HepG2 (cell line): ENCODE results near the gene NOC4L. TPM values are rescaled to one million over a fixed set of nuclear protein-coding genes. Genes with fewer than 3 reads are reported as not detected.

ENCODE experiments used
- ATAC-seq: fragments of 200-7000 bp; cut with Tn5 transposase; 3 replicates; pipeline ENCODE4 v1.9.1; 2020; ENCODE audit warnings: mild to moderate bottlenecking, moderate library complexity
- BruUV-seq: library from RNA; stranded (reverse); fragments of 400-500 nt; replicated peaks from 2 replicates; lab custom pipeline; 2021; lab: Mats Ljungman, UMichigan
- CTCF ChIA-PET: fragments of 300-600 bp; formaldehyde crosslinking; extraction: SDS; loops from one replicate; lab custom pipeline; 2021; ENCODE audit warnings: low total read pairs, inconsistent platforms, low intra/inter-chr PET ratio; lab: Yijun Ruan, JAX
- POLR2A ChIA-PET: fragments of 350-600 bp; sonication (Branson Sonifier 250); formaldehyde crosslinking; loops from one replicate; lab custom pipeline; 2020; ENCODE audit warnings: antibody characterized with exemption, inconsistent platforms; lab: Yijun Ruan, JAX
- DNase-seq: peaks from one replicate; pipeline ENCODE4 v3.0.0-alpha.2; 2015; ENCODE audit warnings: low spot score
- FAIRE-seq: peaks from 3 replicates; lab custom pipeline; 2011; peaks lifted over from hg19 to GRCh38; lab: Jason Lieb, UNC
- H2AFZ ChIP-seq: one replicate; pipeline ENCODE4 v1.6.1; 2011; ENCODE audit warnings: low read length, inconsistent platforms
- H3K27ac ChIP-seq: fragments of 300-600 bp; 3 replicates; pipeline ENCODE4 v1.8.0; 2011; ENCODE audit warnings: mixed run types, mild to moderate bottlenecking, mixed read lengths, low read length, inconsistent platforms; ENCODE audit not compliant: insufficient read depth; ENCODE audit errors: extremely low read length
- H3K27me3 ChIP-seq, 2 experiments: fragments of 200-600 bp in 1 of 2; 2 replicates in 1 of 2; 3 replicates in 1 of 2; pipeline versions ENCODE4 v1.6.0 to v1.8.0; 2011; ENCODE audit warnings: low read length in 2 of 2, mild to moderate bottlenecking in 2 of 2, moderate library complexity in 2 of 2, inconsistent platforms in 1 of 2; ENCODE audit not compliant: insufficient read depth in 2 of 2, control insufficient read depth in 1 of 2
- H3K36me3 ChIP-seq, 2 experiments: fragments of 200-600 bp in 1 of 2; replicated peaks in 1 of 2; 2 replicates in 1 of 2; 3 replicates in 1 of 2; pipeline versions ENCODE4 v1.5.1 to v1.8.0; 2011; ENCODE audit warnings: low read length in 2 of 2, inconsistent platforms in 1 of 2; ENCODE audit not compliant: insufficient read depth in 2 of 2, control insufficient read depth in 1 of 2
- H3K4me1 ChIP-seq: 2 replicates; pipeline ENCODE4 v1.5.1; 2012; ENCODE audit warnings: low read length, inconsistent platforms; ENCODE audit not compliant: insufficient read depth
- H3K4me2 ChIP-seq: 2 replicates; pipeline ENCODE4 v1.6.0; 2011; ENCODE audit warnings: low read depth, low read length, inconsistent platforms
- H3K4me3 ChIP-seq, 3 experiments: fragments of 200-600 bp in 1 of 3; sonication (generic), shearing (Covaris generic) in 1 of 3; replicated peaks in 1 of 3; 2 replicates each; pipeline ENCODE4 v1.5.1; 2011 to 2016; ENCODE audit warnings: low read length in 3 of 3, inconsistent platforms in 2 of 3, low read depth in 2 of 3, mild to moderate bottlenecking in 2 of 3, control low read depth in 1 of 3, mixed read lengths in 1 of 3; ENCODE audit not compliant: insufficient read depth in 1 of 3
- H3K79me2 ChIP-seq: one replicate; pipeline ENCODE4 v1.6.1; 2011; ENCODE audit warnings: low read length, inconsistent platforms; ENCODE audit not compliant: insufficient read depth
- H3K9ac ChIP-seq: 2 replicates; pipeline ENCODE4 v1.6.0; 2011; ENCODE audit warnings: mild to moderate bottlenecking, low read depth, low read length, inconsistent platforms; ENCODE audit not compliant: insufficient read depth
- H3K9me3 ChIP-seq: 2 replicates; pipeline ENCODE4 v1.5.1; 2012; ENCODE audit warnings: mild to moderate bottlenecking, low read length
- H4K20me1 ChIP-seq: 2 replicates; pipeline ENCODE4 v1.6.0; 2011; ENCODE audit warnings: inconsistent platforms, mild to moderate bottlenecking, low read length, moderate library complexity; ENCODE audit not compliant: insufficient read depth
- AGO2 ChIP-seq: fragments of 200-400 bp; formaldehyde crosslinking; optimal IDR thresholded peaks from 2 replicates; pipeline ENCODE3; 2017; ENCODE audit warnings: mild to moderate bottlenecking, low read depth, low read length, moderate library complexity
- ELK4 ChIP-seq: sonication (generic); formaldehyde crosslinking; IDR thresholded peaks from 2 replicates; pipeline ENCODE4 v1.9.0; 2021; ENCODE audit warnings: missing genetic modification reagents, borderline replicate concordance
- FOXJ3 ChIP-seq: sonication (generic); formaldehyde crosslinking; IDR thresholded peaks from 2 replicates; pipeline ENCODE4 v1.4.0; 2020; ENCODE audit warnings: missing genetic modification reagents, mild to moderate bottlenecking, borderline replicate concordance
- HDAC6 ChIP-seq: fragments of 200-600 bp; sonication (generic); IDR thresholded peaks from 2 replicates; pipeline ENCODE4 v1.7.0; 2017; ENCODE audit warnings: mild to moderate bottlenecking, antibody characterized with exemption, low read length, low read depth
- TBL1XR1 ChIP-seq: fragments of 150-350 bp; IDR thresholded peaks from 2 replicates; pipeline ENCODE4 v1.6.1; 2014; ENCODE audit warnings: borderline replicate concordance, low read length; ENCODE audit not compliant: partially characterized antibody
- ZNF614 ChIP-seq: IDR thresholded peaks from 2 replicates; pipeline ENCODE4 v1.6.1; 2018; ENCODE audit warnings: missing biosample characterization, missing genetic modification reagents, inconsistent platforms, borderline replicate concordance
- ZNF800 ChIP-seq: sonication (generic); formaldehyde crosslinking; IDR thresholded peaks from 2 replicates; pipeline ENCODE4 v1.4.0; 2020; ENCODE audit warnings: missing genetic modification reagents
- ZNF839 ChIP-seq: sonication (generic); formaldehyde crosslinking; IDR thresholded peaks from 2 replicates; pipeline ENCODE4 v1.4.0; 2020; ENCODE audit warnings: missing genetic modification reagents, mild to moderate bottlenecking, borderline replicate concordance
- WGBS: methylation state at CpG from one replicate; pipeline ENCODE4 v1.1.6; 2017; ENCODE audit warnings: low lambda C conversion rate; 5-methylcytosine and 5-hydroxymethylcytosine counted together
- in situ Hi-C: cut with HindIII; loops from 2 replicates; pipeline ENCODE4 v1.10.0; 2017; ENCODE audit warnings: low pct_unique_long_range_greater_than_20kb; ENCODE audit not compliant: extremely low pct_ligation_motif_present
- intact Hi-C: fragments of 100-400 bp; cut with micrococcal nuclease; formaldehyde crosslinking; loops from one replicate; pipeline ENCODE4 v1.10.0; 2022; ENCODE audit not compliant: unreplicated experiment
- polyA plus RNA-seq, 8 experiments: library from polyadenylated mRNA; depleted of rRNA in 3 of 8; stranded (reverse) in 7 of 8; unstranded in 1 of 8; fragments of >200 nt; fragmentation: Illumina TruSeq in 4 of 8; extraction: Trizol in 4 of 8; gene quantifications; 2 replicates each; pipeline versions ENCODE4 v1.2.1 to v1.2.3, GENCODE V29; 2011 to 2016; ENCODE audit warnings: low read depth in 4 of 8, missing spikeins in 1 of 8, mixed read lengths in 1 of 8; ENCODE audit not compliant: insufficient read depth in 1 of 8
- total RNA-seq, 5 experiments: library from RNA; depleted of rRNA; stranded (reverse); fragments of >200 nt; fragmentation: Illumina TruSeq; extraction: Trizol; gene quantifications; 2 replicates each; pipeline ENCODE4 v1.2.3, GENCODE V29; 2016; ENCODE audit warnings: low read depth in 1 of 5

The NOC4L gene
- total and polyA plus RNA-seq, 2 of the 13 experiments (the other 11 are each of a cell fraction or from before 2014, with no cell fraction given): 4.3 to 14.6 TPM

GRCh38 chr12:132164426-132164825 lies 20.2 kb downstream of the NOC4L start:
- in situ Hi-C loops: no loop called here
- Histone ChIP-seq H3K27ac (no peak overlapping the region), H3K36me3 (no peaks in the 10 kb centered on the region), H3K4me3 (no peak overlapping the region), H3K9me3 (no peaks in the 10 kb centered on the region), H3K27me3 (peaks cover 4 to 28% of the 10 kb centered on the region in 2 experiments; a peak in 3 of 5 replicates), H3K4me2 (no peak overlapping the region), H4K20me1 (0 out of 2 replicates have a peak, but pooled peaks cover 3% of the 10 kb centered on the region), H2AFZ (no peak overlapping the region), H3K4me1 (no peaks in the 10 kb centered on the region), H3K9ac (no peak overlapping the region), H3K79me2 (no peaks in the 10 kb centered on the region)
- TF ChIP-seq AGO2: no peak
- TF ChIP-seq HDAC6: no peak
- no peak for TF ChIP-seq ZNF839 (CRISPR knock-in tag)
- TF ChIP-seq ELK4 (CRISPR knock-in tag): no peak
- TF ChIP-seq ZNF614 (CRISPR knock-in tag): no peak
- no peak for TF ChIP-seq TBL1XR1
- no peak for TF ChIP-seq FOXJ3 (CRISPR knock-in tag)
- TF ChIP-seq ZNF800 (CRISPR knock-in tag): no peak
- ATAC-seq (no peak), DNase-seq (no peak), FAIRE-seq (no peak)
- intact Hi-C loops: no loop called here
- 49% methylated on average over 7 of the region's 7 CpGs for WGBS
- ChIA-PET CTCF (no interaction called here), POLR2A (no interaction called here)
- BruUV-seq: no TSS peak
